Hepatic stellate cell (primary cell): ENCODE data around the gene PLEKHG1.

Source experiments
- DNase-seq: peaks from one replicate; pipeline ENCODE4 v3.0.0; 2011; ENCODE audit warnings: low spot score

Gene PLEKHG1

DNA sequence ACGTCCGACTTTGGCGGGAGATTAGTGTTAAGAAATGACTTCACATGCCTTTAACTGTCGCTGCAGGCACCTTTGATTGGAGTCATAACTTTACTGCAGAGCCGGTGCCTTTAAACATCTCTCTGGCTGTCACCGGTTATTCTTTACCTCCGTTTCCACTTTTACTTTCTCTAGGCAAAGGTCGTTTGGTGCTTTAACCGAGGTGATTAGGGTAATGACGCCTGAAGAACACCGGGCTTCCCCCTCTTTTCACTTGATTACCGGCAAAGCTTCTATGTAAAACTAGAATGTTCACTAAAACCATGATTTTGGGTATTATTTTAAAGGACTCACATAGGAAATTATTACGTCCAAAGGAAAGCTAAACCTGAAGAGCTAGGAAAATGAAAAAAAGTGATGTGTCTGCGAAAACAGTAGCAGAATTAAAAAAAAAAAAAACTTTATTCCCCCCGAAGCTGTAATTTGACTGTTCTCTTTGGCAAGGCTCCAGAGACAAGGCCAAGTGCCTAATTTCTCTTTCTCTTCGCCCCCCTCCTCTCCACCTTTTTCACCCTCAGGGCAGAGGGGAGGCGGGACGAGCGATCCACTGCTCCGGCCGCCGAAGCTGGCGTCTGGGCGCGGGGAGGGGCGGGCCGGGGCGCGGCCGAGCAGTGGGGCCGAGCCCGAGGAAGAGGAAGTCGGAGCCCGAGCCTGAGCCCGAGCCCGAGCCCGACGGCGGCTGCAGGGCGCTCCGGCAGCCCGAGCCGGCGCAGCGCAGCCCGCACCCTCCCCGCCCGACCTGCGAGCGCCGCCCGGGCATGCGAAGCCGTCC, at the start of gene PLEKHG1:
TSS of gene PLEKHG1 (plus strand) at position 687 of the 811 bp plus-strand sequence. CDS start 133,797 bp downstream, outside the sequence.
- DNase-seq, result peak; percentile 17

DNA sequence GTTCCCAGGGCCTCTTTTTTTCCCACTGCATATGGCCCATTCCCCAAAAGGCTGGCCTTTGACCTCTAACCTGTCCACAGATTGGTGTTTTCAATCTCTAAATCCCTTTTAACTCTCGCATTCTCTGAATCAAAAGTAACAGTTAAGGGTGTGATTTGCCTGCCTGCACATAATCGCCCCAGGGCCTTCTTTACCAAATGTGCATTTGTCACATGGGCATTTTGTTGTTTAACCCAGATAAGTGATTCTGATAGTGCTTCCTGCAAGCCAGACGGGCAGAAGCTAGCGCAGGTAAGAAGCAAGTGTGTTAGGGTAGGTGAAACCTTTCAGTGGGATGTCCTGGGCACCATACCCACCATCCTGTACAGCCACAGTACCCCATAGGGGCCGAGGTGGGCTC, 49.4 kb upstream of the PLEKHG1 start:
- no peak for DNase-seq

DNA sequence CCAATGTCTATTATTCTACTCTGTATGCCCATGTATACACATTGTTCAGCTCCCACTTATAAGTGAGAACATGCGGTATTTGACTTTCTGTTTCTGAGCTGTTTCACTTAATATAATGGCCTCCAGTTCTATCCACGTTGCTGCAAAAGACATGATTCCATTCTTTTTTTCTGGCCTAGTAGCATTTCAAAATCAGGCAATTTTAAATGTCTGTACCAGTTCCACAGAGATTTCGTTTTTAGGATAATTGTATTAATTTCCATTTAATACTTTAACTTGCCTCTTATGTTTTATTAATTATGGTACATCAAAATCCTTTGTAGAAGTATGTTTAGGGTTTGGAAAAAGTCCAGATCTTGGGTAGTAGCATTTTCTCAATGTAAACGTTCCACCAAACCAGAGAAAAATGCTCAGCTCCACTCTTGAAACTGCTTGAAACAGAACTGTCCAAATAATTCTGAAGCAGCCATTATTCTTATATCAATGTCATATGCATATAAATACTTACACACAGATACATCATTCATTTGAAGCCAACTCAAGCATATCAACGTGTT, 42.6 kb upstream of the PLEKHG1 start:
- no peak for DNase-seq

DNA sequence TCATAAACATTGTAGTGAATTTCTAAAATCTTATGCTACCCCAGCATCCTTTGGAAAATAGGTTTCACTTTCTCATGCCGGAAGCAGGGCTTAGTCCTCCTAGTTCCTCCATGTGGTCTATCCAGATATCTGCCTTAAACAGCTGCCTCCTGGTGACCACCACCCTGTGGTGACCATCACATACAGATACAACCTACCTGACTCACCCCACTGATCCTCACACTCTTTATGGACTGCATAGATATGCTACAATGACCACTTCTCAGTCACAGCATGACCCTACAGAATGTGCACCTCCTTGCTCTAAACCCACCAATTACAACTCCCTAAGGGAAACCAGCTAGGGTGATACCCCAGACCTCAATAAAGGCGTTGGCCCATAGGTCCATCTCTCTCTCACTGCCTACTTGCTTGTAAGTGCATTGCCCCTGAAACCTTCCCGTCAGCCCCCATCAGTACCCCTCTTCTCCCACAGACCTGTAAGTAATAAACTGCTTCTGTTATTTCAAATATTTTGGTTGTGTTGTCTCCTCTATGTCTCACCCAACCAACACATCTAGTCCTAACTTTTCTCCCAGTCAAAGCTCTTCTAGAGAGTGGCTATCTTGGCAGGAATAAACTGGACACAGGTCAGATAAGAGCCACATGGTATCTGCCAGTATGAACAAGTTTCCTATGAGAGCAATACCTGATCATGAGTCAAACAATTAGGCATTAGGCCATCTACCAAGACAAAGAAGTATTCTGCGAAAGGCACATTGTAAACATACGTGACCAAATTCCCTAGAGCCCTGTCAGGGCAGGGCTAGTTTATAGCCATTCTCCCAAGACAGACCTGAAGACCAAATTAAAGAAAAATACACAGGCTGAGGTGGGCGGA, 39.4 kb upstream of the PLEKHG1 start:
- DNase-seq, result no peak

DNA sequence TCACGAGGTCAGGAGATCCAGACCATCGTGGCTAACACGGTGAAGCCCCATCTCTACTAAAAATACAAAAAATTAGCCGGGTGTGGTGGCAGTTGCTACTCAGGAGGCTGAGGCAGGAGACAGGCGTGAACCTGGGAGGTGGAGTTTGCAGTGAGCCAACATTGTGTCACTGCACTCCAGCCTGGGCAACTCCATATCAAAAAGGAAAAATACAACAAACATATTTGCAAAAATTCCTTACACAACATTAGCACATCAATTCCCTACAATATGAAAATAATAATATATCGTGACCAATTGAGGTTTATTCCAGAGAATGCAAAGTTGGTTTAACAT, 38.8 kb upstream of the PLEKHG1 start:
- DNase-seq, result no peak

DNA sequence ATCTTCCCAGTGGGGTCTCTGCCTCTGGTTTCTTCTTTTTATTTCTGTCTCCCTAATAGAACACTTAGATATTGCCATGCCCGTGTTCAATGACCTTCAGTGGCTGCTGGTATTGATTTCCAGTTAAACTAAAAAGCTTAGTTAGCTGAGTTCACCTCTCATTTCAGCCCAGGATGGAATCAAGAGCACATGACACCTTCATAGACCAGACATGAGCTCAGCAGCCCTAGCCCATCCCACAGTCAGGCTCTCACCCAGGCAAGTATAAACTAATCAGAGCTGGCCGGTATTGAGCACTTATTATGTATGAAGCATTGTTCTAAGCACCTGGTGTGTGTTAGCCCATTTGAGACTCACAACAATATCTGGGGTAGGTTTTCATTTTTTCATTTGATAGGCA, 33.7 kb upstream of the PLEKHG1 start:
- DNase-seq, result no peak

DNA sequence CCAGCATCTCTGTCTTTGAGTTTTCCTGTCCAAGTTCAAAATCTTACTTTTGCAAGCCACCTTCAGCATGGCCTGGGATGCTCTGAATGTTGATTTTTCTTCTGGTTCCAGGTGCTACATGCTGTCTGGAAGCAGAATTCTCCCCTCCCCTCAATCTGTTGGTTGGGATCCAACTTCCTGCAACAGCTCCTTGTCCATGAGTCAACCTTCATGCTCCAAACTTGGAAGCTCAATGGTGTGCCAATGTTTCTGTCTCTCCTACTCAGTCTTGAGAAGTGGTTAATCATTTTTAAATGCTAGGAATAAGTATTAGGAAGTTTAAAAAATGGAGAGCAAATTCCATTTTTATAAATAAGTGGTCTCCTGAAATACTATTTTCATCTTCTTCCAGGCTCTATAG, 33.2 kb upstream of the PLEKHG1 start:
- DNase-seq, result no peak

DNA sequence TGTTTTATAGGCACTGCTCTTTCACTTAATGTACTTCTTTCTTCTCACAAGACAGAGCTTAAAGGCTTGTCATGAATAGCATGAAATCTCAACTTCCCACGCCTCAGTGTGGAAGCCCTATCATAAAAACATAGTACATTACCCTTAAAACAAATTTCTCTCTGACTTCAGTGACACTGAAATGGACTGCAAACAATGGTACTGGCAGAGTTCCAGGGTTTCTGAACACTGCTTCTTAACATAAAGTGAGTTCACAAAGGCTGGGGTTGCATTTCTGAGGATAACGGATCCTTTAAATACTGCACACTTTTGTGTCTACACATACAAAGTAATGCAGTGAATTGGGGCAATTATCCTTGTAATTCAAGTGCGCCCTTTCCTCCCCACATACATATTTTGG, 32.3 kb upstream of the PLEKHG1 start:
- no peak for DNase-seq

DNA sequence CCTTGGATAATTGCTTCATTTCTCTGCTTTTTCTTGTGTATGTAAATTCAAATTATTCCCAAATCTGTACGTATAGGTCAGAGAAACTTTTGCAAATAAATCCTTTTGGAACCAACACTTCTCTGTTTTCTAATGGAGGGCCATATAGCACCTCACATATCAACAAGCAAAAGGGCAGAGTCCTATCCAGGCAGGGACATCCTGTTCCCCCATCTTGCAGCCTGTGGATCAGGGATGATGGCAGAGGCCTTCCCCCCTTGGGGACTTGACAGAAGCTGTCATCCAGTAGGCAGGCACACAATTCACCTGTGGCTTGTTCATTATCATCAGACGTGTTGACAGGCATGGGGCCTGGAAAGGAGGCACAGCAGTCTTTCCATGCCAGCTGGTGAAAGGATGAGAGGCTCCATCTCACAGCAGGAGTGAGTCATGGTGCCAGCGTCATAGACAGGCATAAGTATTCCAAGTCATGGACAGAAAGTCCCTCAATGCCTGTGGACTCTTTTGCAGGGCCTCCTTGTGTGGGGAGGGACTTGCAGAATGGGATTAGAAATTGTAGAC, 31.8 kb upstream of the PLEKHG1 start:
- no peak for DNase-seq

DNA sequence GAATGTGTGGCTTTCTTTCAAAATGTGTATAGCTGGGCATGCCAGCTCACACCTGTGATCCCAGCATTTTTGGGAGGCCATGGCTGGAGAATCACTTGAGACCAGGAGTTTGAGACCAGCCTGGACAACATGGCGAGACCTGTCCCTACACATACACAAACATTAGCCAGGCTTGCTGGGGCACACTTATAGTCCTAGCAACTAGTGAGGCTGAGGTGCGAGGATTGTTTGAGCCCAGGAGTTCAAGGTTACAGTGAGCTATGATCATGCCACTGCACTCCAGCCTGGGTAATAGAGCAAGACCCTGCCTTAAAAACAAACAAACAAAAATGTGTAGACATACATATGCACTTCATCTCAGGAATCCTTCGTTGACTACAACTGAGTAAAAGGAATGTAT, 31.1 kb upstream of the PLEKHG1 start:
- DNase-seq, result no peak

DNA sequence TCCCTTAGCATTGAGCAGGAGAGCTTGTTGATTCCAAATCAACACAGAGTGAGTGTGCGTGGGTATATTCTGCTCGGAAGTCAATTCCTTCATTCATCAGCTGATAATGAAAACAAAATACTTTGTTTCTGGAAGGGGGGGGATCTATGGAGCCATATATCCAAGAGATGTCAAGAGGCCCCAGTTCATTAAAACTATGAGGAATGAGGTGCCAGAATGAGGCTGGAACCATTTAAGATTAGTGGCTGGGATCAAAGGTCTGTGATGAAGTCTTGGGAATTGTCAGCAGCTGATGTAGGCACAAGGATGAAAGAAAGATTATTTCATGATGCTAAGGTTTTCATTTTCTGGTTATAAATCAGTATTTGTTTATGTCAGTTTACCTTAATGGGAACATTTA, 30.5 kb upstream of the PLEKHG1 start:
- DNase-seq, result no peak

DNA sequence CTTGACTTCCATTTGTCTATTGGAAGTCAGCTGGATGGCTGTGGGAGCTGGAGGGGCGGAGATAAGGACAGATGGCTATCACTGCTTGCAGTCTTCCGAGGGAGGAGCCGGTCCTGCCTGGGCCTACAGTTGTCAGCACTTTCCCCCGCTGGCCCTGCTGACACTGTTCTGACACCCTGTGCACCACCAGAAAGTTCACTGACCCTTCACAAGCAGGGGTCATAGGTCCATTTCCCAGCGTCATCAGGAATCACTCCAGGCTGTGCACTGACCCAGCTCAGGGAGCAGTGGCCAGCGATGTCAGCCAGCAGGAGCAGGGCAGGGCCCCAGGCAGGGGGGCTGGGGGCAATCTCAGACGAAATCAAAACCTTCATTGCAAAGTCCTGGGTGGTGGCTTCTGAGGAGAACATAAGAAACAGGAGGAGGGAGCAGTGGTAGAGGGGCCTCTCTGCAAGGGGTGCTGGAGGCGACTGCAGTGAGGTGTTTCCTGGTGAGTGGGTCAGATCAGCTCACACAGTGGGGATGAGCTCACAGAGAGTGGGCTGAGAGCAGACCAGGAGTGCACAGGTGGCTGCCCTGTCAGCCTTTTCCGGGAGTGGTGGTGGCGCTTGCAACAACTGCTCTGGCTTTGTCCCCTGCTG, 26.5 kb upstream of the PLEKHG1 start:
- DNase-seq, result no peak

DNA sequence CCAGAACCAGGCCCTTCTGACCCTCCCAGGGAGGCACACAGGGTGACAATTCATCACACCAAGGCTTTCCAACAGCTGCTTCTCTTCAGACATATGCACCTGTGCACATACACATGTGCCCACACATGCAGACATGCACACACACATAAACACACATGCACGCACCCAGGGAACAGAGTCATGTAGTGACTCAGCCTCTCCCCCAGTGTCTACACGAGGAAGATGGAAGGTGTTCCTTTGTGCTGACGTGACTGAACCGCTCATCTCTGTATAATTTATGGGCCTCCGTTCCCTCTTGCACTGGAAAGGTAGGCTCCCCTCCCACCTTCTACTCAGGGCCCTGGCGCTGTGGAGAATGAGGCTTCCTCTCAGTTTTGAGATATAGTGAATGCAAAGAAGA, 23.8 kb upstream of the PLEKHG1 start:
- no peak for DNase-seq

DNA sequence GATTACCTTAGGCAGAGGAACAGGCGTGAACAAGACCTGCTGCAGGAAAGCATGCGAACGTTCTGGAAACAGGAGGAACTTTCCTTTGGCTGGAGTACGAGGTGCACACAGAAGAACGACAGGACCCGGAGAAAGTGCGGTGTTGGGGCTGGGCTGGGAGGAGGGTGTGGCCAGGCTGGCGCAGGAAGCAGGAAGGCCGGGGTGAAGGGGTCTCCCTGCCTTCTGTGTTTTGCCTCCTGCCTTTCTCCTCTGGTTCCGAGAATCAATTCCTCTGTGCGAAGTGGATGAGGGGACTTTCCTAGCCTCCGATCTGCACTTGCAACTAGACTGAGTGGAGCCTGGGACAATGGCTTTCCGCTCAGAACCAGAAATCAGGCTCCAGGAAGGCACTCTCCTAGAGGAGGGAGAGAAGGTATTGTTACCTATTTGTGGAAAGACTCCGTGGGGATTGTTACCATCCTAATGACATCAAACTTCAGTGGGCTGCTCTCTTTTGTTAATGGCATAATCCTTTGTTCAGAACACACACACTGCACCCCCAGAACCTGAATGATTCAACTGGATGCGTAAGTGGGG, 22.9 kb upstream of the PLEKHG1 start:
- DNase-seq, result no peak

DNA sequence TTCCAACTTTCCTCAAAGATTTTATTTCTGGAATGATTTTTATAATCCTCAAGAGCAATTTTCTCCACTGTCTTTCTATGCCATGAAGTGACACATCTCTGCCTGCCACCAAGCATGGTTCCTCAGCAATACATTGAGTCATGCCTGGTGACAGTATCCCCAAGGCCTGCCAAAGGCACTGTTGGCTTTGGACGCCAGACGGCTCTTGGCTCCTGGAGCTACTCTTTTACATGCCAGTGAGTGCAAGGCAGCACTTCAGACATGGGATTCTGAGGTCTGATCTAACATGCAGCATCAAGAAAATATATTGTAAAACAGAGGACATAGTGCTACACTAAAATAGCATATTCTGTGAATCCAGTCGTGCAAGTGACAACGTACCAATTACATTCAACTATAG, 20.1 kb upstream of the PLEKHG1 start:
- no peak for DNase-seq

DNA sequence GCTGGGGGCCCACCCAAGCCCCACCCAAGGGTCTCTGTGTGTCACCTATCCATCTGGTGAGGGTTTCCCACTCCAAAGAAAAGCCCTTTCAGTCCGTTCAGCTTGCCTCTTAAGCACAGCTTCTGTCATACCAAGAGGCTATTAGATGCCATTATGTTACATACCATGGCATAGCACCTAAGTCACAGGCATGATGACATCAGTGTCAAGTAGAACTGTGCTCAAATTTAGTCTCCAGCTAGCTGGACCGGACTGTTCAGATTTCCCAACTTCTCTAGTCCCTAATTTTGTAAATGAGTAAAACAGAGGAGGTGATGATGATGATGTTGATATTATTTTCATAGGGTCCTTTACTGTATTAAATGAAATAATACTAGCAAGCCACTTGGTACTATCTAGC, 19.2 kb upstream of the PLEKHG1 start:
- no peak for DNase-seq

DNA sequence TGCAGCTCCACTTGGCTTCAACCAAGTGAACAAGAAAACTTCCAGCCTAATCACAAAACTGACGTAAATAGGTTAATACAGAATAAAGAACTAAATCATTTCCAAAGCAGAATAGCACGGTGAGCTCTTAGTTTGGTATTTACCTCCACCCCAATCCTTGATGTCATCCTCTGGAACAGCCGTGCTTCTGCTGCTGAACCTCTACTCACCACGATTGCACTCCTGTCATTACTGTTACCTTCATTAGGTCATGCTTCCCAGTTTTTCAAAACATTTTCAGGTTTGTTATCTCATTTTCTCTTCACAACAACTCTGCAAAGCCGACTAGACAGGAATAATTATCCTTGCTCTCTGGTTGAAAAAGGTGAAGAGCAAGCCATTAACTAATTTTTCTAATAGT, 15.6 kb upstream of the PLEKHG1 start:
- DNase-seq, result no peak

DNA sequence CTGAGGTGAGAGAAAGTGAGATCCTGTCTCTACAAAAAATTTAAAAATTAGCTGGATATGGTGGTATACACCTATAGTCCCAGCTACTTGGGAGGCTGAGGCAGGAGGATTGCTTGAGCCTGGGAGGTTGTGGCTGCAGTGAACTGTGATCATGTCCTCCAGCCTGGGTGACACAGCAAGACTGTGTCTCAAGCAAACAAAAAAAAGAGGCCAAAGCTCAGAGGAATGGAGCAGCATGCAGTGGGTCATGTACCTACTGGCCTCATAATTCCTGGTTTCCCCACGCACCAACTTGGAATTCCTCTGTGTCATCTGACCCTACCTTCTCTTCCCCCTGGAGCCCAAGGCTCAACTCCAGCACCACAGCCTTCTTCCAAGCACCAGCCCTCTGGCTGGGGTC, 15.1 kb upstream of the PLEKHG1 start:
- no peak for DNase-seq

DNA sequence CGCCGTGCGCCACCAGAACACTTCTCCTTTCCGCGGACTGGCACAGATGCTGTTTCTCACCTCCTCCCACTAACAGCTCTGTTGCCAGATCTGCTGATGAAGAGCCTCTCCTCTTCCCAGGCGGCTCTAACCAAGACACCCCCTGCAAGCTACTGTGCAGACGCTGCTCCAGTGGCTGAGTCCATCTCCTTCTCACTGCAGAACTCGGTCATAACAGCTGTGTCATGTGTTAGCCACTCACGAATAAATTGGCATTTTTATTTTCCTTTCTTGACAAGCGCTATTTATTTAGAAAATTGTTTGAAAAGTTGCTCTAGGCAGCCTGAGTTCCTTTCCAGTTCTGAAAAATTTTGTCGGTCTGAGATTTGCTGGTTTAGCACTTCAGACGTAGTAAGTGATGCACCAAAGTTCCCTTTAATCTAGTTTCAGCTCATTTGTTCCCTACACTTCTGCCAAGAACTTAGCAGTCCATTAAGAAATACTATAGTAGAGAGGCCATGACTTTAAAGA, 12.8 kb upstream of the PLEKHG1 start:
- no peak for DNase-seq

DNA sequence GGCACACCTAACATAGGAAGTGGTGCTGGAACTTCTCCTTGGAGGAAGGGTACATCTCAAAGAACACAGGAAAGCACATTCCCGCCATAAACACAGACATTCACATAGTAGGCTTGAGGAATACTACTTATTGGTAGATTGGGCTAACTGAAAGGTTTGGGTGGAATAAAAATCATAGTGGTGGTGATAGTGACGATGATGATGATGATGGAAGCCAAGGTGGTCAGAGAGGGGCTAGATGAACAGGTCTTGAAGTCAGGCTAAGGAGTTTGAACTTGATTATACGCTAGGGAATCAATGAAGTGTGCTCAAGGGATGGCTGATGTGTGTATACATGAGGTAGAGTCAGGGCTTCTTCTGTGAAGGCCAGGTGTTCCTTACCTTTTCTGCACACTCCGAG, 12.0 kb upstream of the PLEKHG1 start:
- no peak for DNase-seq

DNA sequence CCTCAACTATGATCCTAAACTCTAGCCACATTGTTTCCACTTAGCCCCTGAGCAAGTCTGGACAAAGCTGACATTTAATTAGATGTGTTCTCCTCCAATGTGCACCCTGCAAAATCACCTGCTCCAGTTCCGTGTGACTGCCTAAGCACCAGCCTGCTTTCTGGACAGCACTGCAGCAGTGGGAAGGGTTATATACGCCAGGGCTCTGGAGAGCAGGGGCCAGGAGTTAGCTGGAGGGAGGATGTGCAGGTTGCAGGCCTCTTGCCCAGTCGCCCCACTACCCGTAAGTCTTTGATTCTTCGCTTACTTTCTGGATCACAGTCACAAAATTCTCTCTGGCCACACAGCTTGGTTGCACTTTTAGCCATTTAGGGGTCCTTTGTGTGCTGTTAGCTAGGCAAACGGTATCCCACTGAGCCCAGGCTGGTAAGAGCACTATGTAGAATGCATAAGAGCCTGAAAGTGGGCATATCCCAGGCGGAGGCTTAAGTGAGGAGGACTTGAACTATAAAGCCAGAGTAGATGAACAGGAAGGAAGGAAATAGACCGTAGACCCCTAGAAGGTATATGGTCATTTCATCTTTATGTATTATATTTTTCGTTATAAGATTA, 10.7 kb upstream of the PLEKHG1 start:
- no peak for DNase-seq
